Measurements from ENCODE around the gene BTBD2. TPM values are rescaled to one million over a fixed set of nuclear protein-coding genes. Genes with fewer than 3 reads are reported as not detected.

The BTBD2 gene
- total and polyA plus RNA-seq, 2 of the 13 experiments (the other 11 are each of a cell fraction or from before 2014, with no cell fraction given), result 28.1 to 45.3 TPM

DNA sequence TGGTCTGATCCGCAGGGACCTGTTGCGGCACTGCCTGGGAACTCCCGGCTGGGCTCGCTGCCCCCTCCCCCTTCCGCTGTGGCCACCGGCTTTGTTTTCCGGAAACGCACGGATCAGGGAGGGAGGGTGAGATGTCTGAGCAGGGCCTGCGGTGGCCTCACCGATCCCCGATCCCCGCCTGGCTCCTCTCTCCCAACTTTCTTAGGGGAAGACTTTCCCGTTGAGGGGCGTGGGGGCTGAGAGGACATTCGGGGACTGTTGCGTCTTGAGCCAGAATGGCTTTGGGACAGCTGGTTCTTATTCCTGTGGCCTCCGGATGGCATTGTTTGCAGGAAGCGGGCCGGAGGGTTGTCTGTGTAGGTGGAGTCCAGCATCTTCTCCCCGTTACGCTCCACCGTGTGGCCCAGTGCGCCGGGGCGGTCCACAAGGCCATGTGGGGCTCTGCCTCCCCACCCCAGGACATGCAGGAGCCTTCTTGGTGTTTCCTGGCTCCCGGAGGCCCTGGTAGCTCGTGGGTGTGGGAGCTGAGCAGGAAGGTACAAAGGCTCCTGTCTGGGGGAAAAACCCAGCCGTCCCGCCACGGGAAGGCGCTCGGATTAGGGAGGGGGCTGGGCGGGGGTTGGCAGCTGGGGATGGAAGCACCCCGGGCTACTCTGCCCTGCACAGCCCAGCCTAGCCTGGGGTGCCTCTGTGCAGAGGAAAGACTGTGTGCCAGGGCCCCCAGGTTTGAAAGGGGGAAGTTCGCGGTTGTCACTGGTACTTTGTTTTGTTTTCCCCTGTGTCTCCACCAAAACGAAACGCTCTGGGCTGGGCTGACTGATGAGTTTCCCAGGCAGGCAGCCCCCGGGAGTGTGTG, 73.2 kb downstream of the BTBD2 start (continued):
- peak; percentile 86 for TF ChIP-seq UBTF (CRISPR knock-in tag; IDR thresholded peaks at IDR 0.05)
- no peak for TF ChIP-seq ZNF30 (CRISPR knock-in tag; IDR thresholded peaks at IDR 0.05)
- no peak for TF ChIP-seq ZNF646 (CRISPR knock-in tag; IDR thresholded peaks at IDR 0.05)
- TF ChIP-seq ZNF678 (CRISPR knock-in tag; IDR thresholded peaks at IDR 0.05), result no peak
- no peak for TF ChIP-seq PLRG1 (conservative IDR thresholded peaks at IDR 0.05)
- TF ChIP-seq, protein P1, sequence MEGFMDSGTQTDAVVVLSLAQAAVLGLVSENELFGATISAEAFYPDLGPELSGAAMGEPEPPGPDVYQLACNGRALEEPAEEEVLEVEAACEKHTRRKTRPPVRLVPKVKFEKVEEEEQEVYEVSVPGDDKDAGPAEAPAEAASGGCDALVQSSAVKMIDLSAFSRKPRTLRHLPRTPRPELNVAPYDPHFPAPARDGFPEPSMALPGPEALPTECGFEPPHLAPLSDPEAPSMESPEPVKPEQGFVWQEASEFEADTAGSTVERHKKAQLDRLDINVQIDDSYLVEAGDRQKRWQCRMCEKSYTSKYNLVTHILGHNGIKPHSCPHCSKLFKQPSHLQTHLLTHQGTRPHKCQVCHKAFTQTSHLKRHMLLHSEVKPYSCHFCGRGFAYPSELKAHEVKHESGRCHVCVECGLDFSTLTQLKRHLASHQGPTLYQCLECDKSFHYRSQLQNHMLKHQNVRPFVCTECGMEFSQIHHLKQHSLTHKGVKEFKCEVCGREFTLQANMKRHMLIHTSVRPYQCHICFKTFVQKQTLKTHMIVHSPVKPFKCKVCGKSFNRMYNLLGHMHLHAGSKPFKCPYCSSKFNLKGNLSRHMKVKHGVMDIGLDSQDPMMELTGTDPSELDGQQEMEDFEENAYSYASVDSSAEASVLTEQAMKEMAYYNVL (CRISPR knock-in tag; IDR thresholded peaks at IDR 0.05; ENCODE audit: borderline replicate concordance), result no peak
- TF ChIP-seq ZNF672 (CRISPR knock-in tag; IDR thresholded peaks at IDR 0.05), result no peak
- TF ChIP-seq DR1 (CRISPR knock-in tag; IDR thresholded peaks at IDR 0.05), result no peak
- TF ChIP-seq NFE2L2 (IDR thresholded peaks at IDR 0.05; ENCODE audit: low read length), result no peak
- no peak for TF ChIP-seq ZNF562 (CRISPR knock-in tag; IDR thresholded peaks at IDR 0.05; ENCODE audit: borderline replicate concordance)
- TF ChIP-seq CHD4 (IDR thresholded peaks at IDR 0.05; ENCODE audit: borderline replicate concordance, low read length), result no peak
- no peak for TF ChIP-seq KLF15 (CRISPR knock-in tag; IDR thresholded peaks at IDR 0.05; ENCODE audit: borderline replicate concordance)
- TF ChIP-seq SAFB2 (CRISPR knock-in tag; IDR thresholded peaks at IDR 0.05; ENCODE audit: borderline replicate concordance, low read depth), result no peak
- TF ChIP-seq TMF1 (CRISPR knock-in tag; IDR thresholded peaks at IDR 0.05; ENCODE audit: low read depth), result no peak
- 0 out of 4 replicates have a peak, but pooled peaks of 1 of the 2 experiments have one; percentile 22 for TF ChIP-seq POLR2A (IDR thresholded peaks at IDR 0.05; ENCODE audit: insufficient read depth in 1 of 2, low read depth in 2 of 2, low read length in 2 of 2)
- no peak for TF ChIP-seq TEAD2 (CRISPR knock-in tag; IDR thresholded peaks at IDR 0.05)
- TF ChIP-seq MLLT10 (CRISPR knock-in tag; IDR thresholded peaks at IDR 0.05), result no peak
- TF ChIP-seq ZNF552 (CRISPR knock-in tag; IDR thresholded peaks at IDR 0.05; ENCODE audit: borderline replicate concordance), result no peak
- TF ChIP-seq ZMYM4 (CRISPR knock-in tag; IDR thresholded peaks at IDR 0.05), result peak; percentile 11; the same call in 1 of the 2 replicates
- TF ChIP-seq MIER3 (CRISPR knock-in tag; IDR thresholded peaks at IDR 0.05; ENCODE audit: borderline replicate concordance), result no peak; the same call in 1 of the 2 replicates

All from HepG2 (cell line).